Dendritic cell treated with granulocyte-macrophage colony-stimulating factor and Interleukin-4, amounts not matched to agents 40 ng/mL and 50 ng/mL, for 4 days (primary cell): ENCODE results near the gene MYPOP.
A peak's percentile ranks its signal among the peaks of the same experiment; 100 is the strongest.

Experiments used
- H3K27ac Mint-ChIP-seq: one replicate; pipeline ENCODE4 v1.8.0; 2022; ENCODE audit warnings: mild to moderate bottlenecking, mixed read lengths
- H3K27me3 Mint-ChIP-seq: one replicate; pipeline ENCODE4 v1.8.0; 2022; ENCODE audit warnings: mild to moderate bottlenecking, mixed read lengths
- H3K36me3 Mint-ChIP-seq: one replicate; pipeline ENCODE4 v1.8.0; 2022; ENCODE audit warnings: low read depth, mixed read lengths
- H3K4me1 Mint-ChIP-seq: one replicate; pipeline ENCODE4 v1.8.0; 2022; ENCODE audit warnings: low read depth, mixed read lengths
- H3K4me3 Mint-ChIP-seq: one replicate; pipeline ENCODE4 v1.8.0; 2022; ENCODE audit warnings: mild to moderate bottlenecking, moderate library complexity, mixed read lengths
- H3K9me3 Mint-ChIP-seq: one replicate; pipeline ENCODE4 v1.8.0; 2022; ENCODE audit warnings: mixed read lengths
- intact Hi-C: fragments of 100-400 bp; cut with micrococcal nuclease; formaldehyde crosslinking; loops from one replicate; pipeline ENCODE4 v1.15.0; 2022

Gene MYPOP

DNA sequence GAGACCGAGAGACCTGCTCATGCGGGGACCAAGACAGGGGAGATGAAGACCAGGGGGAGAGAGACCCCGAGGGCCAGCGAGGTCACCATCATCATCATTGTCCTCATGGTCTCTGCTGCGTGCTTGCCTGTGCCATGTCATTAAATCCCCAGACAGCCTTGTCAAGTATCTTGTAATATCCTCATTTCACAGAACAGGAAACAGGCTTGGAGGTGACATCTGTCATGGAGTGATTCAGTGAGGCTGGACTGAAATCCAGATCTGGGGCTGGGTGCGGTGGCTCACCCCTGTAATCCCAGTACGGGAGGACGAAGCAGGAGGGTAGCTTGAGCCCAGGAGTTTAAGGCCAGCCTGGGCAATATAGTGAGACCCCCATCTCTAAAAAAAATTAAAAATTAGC lies 18.0 kb upstream of the MYPOP start:
- intact Hi-C loops = no loop called here
- Mint-ChIP-seq H3K27ac (no peak overlapping the region), H3K4me1 (no peaks in the 10 kb centered on the region)

DNA sequence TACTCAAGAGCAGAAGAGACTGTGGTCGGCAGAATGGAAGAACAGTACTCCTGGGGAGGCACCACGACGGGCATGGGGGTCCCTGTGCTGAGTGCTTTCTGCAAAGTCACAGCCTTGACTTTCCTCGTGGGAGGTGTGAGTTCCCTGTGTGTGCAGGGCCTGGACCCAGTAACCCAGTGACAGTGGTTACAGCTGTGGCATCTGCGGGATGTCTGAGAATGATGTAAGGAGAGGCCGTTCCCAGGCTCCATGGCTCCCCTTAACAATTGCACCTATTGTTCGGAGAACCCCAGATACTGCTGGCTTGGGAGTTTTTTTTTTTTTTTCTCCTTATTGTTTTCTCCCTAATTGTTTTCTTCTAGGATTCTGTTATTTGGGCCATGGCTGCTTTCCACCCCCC lies 17.3 kb upstream of the MYPOP start:
- Mint-ChIP-seq H3K27ac (no peak overlapping the region), H3K9me3 (no peaks in the 10 kb centered on the region), H3K36me3 (no peaks in the 10 kb centered on the region), H3K27me3 (peaks cover 31% of the 10 kb centered on the region), H3K4me1 (no peaks in the 10 kb centered on the region), H3K4me3 (no peak overlapping the region)
- intact Hi-C loops = no loop called here

More for the DNA sequence above, 18.0 kb upstream of the MYPOP start:
- Mint-ChIP-seq H3K4me3 (no peak overlapping the region), H3K36me3 (no peaks in the 10 kb centered on the region), H3K27me3 (peaks cover 30% of the 10 kb centered on the region), H3K9me3 (no peaks in the 10 kb centered on the region)

DNA sequence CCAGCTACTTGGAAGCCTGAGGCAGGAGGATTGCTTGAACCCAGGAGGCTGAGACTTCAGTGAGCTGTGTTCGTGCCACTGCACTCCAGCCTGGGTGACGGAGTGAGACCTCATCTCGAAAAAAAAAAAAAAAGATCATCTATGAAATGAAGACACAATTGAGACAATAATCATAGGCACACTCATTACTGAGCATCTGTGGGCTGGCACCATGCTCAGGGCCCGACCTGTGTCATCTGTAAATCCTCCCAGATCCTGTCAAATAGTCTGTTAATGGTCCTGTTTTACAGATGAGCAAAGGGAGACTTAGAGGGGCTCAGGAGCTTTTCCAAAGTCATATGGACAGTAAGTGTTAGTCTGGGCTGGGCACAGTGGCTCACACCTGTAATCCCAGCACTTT lies 16.3 kb upstream of the MYPOP start:
- intact Hi-C loops = no loop called here
- H3K27ac Mint-ChIP-seq = no peak overlapping the region
- no peaks in the 10 kb centered on the region for H3K9me3 Mint-ChIP-seq
- H3K4me1 Mint-ChIP-seq = no peaks in the 10 kb centered on the region
- no peak overlapping the region for H3K4me3 Mint-ChIP-seq
- H3K36me3 Mint-ChIP-seq = no peaks in the 10 kb centered on the region
- H3K27me3 Mint-ChIP-seq = peaks cover 36% of the 10 kb centered on the region

DNA sequence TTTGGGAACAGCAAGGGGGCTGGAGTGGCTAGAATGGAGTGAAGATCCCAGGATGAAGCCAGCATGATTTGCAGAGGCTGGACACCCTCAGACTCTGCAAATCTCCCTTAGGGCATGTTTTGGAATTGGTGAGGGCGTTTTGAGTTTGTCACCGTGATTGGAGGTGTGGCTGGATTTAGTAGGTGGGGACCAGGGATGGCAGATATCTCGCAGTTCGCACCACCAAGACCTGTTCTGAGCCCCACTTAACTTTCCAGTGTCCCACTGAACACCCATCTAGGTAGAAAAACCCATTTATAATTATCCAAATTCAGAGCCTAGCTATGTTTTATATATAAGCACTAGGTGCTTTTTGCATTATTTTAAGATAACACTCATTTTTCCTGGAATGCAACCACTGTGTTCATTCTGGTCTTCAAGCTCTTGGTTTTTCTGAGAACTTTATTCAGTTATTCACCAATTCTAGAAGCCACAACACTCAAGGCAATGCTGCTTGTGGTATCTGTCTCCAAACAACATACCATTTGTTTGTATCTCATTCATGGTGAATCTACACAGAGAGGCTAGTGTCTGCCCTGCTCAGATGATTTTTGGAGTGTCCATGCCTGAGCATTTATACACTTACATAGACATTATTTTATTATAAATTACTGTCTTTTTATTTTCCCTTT lies 15.1 kb upstream of the MYPOP start:
- Mint-ChIP-seq H3K27ac (no peak overlapping the region), H3K4me3 (no peak overlapping the region), H3K9me3 (no peaks in the 10 kb centered on the region), H3K4me1 (no peaks in the 10 kb centered on the region), H3K36me3 (no peaks in the 10 kb centered on the region), H3K27me3 (peaks cover 41% of the 10 kb centered on the region)
- intact Hi-C loops = no loop called here

DNA sequence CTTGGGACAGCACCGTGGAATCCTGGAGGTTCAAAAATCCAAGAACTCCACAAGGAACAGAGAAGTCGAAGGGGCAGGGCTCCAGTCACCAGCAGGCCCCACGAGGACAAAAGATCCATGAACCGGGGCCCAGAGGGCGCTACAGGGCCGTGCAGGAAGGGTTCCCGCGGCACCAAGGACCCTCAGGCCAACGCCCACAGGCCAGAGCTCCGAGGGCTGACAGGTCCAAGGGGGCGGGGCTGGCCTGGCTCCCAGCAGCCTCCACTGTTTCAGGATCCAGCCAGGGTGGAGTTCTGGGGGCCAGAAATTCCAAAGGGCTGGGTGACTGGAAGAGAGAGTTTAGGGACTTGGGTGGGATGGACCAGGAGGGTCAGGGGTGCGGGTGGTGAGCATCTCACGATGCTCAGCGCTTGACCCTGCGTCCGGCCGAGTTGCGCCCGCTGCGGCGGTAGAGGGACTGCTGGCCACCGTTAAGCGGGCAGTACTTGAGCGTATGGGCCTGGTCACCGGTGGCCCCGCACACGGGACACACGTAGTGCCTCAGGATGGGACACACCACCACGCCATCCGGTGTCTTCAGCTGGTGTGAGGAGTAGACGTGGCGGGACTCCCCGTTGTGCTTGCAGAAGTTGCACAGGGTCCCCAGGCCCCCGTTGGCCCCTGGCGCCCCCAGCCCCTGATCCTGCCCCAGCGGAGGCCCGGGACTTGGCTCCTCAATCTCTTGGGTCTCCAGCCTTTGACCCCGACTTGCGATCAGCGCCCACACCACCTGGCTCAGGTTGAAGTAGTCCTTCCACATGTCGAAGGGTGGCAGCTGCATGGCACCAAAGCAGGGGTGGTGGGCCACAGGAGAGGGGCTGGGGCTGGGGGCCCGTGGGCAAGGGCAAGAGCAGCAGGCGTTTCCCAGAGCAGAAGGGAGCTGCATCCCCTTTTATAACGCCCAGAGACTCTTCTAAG lies 11.7 kb upstream of the MYPOP start, which contains the start of gene NANOS2:
Gene NANOS2 (minus strand): TSS at position 905 of the 957 bp plus-strand sequence. CDS start 85 bp downstream, at position 820.
- Mint-ChIP-seq H3K4me1 (no peaks in the 10 kb centered on the region), H3K4me3 (no peak within 1 kb of the TSS), H3K27ac (no peak within 1 kb of the TSS), H3K9me3 (no peaks in the 10 kb centered on the region), H3K36me3 (no peaks in the 10 kb centered on the region), H3K27me3 (peaks cover 41% of the 10 kb centered on the region)
- intact Hi-C loops = no loop called here

DNA sequence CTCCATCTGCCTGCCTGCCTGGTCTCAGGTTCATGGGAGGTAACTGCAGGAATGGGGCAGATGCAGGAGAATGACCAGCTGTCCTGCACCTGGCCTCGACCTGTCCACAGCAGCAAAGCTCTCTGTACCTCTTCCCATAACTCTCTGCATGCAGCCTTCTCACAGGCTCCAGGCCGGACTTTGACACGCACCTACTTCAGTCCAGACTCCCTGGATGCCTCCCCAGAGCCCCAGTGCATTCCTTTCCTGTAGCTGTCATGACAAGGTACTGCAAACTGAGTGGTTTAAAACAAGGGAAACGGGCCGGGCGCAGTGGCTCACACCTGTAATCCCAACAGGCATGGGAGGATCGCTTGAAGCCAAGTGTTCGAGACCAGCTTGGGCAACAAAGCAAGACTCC lies 8.9 kb upstream of the MYPOP start:
- no peaks in the 10 kb centered on the region for H3K36me3 Mint-ChIP-seq
- H3K9me3 Mint-ChIP-seq = no peaks in the 10 kb centered on the region
- intact Hi-C loops = no loop called here
- peaks cover 40% of the 10 kb centered on the region for H3K27me3 Mint-ChIP-seq
- no peak overlapping the region for H3K4me3 Mint-ChIP-seq
- no peaks in the 10 kb centered on the region for H3K4me1 Mint-ChIP-seq
- H3K27ac Mint-ChIP-seq = no peak overlapping the region

DNA sequence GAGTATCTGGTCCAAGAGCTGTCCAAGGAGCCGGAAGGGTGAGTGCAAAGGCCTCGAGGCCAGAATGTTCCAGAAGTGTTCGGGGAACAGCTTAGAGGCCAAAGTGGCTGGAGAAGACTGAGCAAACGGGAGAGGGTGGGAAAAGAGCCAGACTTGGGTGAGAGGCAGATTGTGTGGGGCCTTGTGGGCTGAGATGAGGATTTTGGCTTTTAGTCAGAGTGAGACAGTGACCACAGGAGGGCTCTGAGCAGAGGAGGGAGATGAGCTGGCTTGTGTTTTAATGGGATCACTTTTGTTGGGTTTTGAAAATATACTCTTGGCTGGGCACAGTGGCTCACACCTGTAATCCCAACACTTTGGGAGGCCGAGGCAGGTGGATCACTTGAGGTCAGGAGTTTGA lies 6.5 kb upstream of the MYPOP start:
- no peak overlapping the region for H3K4me3 Mint-ChIP-seq
- H3K36me3 Mint-ChIP-seq = no peaks in the 10 kb centered on the region
- H3K27ac Mint-ChIP-seq = no peak overlapping the region
- no peaks in the 10 kb centered on the region for H3K4me1 Mint-ChIP-seq
- no peaks in the 10 kb centered on the region for H3K9me3 Mint-ChIP-seq
- H3K27me3 Mint-ChIP-seq = peaks cover 42% of the 10 kb centered on the region
- intact Hi-C loops = loop anchor here (10.0 kb wide), 1 partner anchor 86 kb away; the partner anchor contains the start of gene CCDC61

DNA sequence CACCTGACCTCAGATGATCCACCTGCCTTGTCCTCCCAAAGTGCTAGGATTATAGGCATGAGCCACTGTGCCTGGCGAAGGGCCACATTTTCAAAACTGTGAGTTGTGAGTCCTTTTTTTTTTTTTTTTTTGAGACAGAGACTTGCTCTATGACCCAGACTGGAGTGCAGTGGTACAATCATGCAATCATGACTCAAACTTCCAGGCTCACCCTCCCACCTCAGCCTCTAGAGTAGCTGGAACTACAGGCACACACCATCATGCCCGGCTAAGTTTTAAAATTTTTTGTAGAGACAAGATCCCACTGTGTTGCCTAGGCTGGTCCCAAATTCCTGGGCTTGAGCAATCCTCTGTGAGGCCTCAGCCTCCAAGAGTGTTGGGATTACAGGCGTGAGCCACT lies 3.8 kb upstream of the MYPOP start:
- Mint-ChIP-seq H3K4me3 (no peak overlapping the region), H3K27me3 (peaks cover 27% of the 10 kb centered on the region), H3K27ac (no peak overlapping the region), H3K9me3 (no peaks in the 10 kb centered on the region), H3K36me3 (peaks cover 14% of the 10 kb centered on the region), H3K4me1 (peaks cover 7% of the 10 kb centered on the region)
- intact Hi-C loops = loop anchor here (10.0 kb wide), 1 partner anchor 89 kb away; the partner anchor contains the start of gene CCDC61

DNA sequence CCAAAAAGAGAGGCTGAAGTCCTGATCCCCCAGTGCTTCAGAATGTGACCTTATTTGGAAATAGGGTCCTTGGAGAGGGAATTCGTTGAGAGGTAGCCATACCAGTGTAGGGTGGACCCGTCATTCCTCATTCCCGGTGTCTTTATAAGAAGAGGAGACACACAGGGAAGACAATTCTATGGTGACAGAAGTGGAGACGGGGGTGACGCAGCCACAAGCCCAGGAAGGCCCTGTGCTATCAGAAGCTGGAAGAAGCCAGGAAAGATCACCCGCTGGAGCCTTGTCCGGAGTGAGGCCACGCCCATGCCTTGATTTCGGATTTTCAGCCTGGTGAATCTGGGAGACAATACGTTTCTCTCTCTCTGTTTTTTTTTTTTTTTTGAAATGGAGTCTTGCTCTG lies 2.6 kb upstream of the MYPOP start:
- peaks cover 18% of the 10 kb centered on the region for H3K4me1 Mint-ChIP-seq
- intact Hi-C loops = loop anchor here (10.0 kb wide), 1 partner anchor 90 kb away; the partner anchor contains the start of gene CCDC61
- H3K27ac Mint-ChIP-seq = no peak overlapping the region
- H3K4me3 Mint-ChIP-seq = no peak overlapping the region
- peaks cover 24% of the 10 kb centered on the region for H3K36me3 Mint-ChIP-seq
- peaks cover 22% of the 10 kb centered on the region for H3K27me3 Mint-ChIP-seq
- no peaks in the 10 kb centered on the region for H3K9me3 Mint-ChIP-seq

DNA sequence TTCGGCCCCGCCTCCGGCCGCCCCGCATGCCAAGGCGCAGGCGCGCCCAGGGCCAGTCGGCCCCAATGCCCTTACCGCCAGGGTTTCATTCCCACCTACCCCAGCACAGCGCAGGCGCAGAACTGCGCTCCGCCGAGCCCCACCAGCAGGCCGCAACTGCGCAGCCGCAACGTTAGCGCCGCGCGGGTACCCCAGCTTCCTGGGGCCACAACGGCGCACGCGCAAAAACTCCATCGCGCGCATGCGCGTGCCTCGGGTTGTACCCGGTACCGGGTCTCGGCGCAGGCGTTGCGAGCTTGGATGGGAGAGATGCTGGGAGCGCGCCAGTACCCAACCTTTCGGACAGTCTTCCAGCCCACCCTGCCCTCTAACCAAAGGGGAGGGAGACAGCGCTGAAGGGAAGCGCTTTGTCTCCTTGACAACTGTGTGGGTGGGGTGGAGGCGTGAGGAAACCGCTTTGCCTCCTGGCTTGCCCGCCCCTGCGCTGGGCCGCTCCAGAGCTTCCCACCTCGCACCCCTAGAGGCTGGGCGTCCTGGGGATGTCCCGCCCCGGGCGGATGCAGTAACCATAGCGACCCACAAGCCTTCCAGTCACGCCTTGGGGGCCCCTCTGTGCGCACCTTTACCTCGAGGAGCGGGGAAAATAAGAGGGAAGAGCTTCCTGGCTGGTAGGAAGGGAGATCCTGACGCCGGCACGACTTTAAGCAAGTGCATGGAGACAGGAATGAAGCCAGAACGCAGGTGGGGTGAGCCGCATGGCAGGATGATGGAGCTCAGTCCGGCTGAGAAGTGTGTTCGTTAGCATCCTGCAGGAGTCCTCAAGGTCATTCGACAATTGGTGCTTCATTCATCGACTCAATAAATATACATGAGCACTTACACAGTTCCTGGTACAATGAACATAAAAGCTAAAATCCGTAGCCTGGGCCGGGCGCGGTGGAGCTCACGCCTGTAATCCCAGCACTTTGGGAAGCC lies 525 bp upstream of the MYPOP start:
- Mint-ChIP-seq H3K4me3 (peak overlapping the region; percentile 97), H3K9me3 (no peaks in the 10 kb centered on the region), H3K36me3 (peaks cover 45% of the 10 kb centered on the region), H3K4me1 (peaks cover 27% of the 10 kb centered on the region), H3K27me3 (peaks cover 18% of the 10 kb centered on the region), H3K27ac (peak overlapping the region; percentile 83)
- intact Hi-C loops = loop anchor here (10.0 kb wide), 1 partner anchor 92 kb away; the partner anchor contains the start of gene CCDC61

DNA sequence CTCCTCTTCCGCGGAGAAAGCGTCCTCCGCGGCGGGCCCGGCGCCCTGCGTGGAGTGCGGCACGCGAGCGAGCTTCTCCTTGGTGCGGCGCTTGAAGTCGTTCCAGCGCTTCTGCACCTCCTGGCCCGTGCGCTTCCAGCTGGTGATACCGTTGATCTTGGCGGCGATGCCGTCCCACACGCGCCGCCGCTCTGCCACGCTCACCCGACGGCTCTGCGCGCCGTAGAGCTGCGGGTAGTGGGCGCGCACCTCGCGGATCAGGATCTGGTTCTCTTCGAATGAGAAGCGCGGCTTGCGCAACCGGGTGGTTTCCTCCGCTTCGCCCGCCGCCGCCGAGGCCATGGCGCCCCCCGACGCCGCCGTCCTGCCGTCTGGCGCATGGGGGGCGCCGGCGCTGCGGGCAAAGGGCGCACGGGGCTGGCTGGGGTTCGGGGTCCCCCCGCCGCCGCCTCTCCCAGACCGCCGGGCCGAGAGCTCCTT lies 941 bp downstream of the MYPOP start:
- Mint-ChIP-seq H3K27ac (peak overlapping the region; percentile 83), H3K4me1 (peaks cover 38% of the 10 kb centered on the region), H3K4me3 (peak overlapping the region; percentile 97), H3K27me3 (peaks cover 13% of the 10 kb centered on the region), H3K36me3 (peaks cover 45% of the 10 kb centered on the region), H3K9me3 (no peaks in the 10 kb centered on the region)
- intact Hi-C loops = loop anchor here (10.0 kb wide), 1 partner anchor 93 kb away; the partner anchor contains the start of gene CCDC61

DNA sequence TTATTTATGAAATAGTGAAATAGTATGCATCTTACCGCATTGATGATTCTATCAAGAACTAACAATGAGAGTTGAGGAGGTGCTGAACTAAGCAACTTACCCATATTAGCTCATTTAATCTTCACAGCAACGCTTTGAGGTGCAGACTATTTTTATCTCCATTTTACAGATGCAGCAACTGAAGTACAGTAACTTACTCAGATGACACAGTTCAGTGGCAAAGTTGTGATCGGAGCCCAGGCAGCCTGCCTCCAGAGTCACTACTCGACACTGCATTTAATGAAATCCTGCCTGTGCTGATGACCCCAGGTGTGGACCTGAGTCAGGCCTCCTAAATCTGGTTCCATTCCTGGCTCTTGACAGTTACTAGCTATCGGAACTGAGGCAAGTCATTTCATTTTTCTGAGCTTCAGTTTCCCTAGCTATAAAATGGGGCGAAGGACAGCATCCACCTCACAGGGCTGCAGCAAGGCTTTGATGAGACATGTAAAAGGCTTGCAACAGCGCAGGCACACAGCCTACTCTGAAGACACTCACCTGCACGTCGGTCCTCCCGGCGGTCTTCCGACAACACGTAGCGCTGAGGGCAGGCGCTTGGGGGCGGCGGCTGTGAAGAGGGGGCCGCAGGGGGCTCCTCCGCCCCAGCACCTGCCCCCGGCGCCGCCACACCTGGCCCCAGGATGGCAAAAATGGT lies 1.5 kb downstream of the MYPOP start:
- no peaks in the 10 kb centered on the region for H3K9me3 Mint-ChIP-seq
- peaks cover 49% of the 10 kb centered on the region for H3K36me3 Mint-ChIP-seq
- peak overlapping the region; percentile 83 for H3K27ac Mint-ChIP-seq
- H3K27me3 Mint-ChIP-seq = peaks cover 12% of the 10 kb centered on the region
- intact Hi-C loops = loop anchor here (10.0 kb wide), 1 partner anchor 94 kb away; the partner anchor contains the start of gene CCDC61
- peaks cover 38% of the 10 kb centered on the region for H3K4me1 Mint-ChIP-seq
- peak overlapping the region; percentile 97 for H3K4me3 Mint-ChIP-seq
